Measurements from ENCODE around the gene MED20.

DNA sequence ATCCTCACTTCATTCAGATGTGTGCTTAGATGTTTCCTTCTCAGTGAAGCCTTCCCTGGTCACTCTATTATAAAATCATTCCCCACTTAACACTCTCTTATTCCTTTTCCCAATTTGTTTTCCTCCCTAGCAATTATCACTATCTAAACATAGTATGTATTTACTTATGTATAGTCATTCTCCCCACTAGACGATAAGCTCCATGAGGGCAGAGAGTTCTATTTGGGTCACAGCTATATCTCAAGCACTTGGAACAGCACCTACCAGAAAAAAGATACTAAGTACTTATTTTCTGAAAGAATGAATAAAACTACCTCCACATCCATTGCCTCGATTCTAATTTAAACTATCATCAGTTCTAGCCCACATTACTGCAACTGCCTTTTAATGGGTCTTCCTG is 62.2 kb downstream of the MED20 start:
- no peak for TF ChIP-seq CTCF (optimal IDR thresholded peaks at IDR 0.05 in 1 of 3, IDR thresholded peaks at IDR 0.05 in 1 of 3, conservative IDR thresholded peaks at IDR 0.05 in 1 of 3; ENCODE audit: extremely low read depth in 1 of 3, insufficient read depth in 2 of 3, low read length in 3 of 3)
- TF ChIP-seq EZH2 (IDR thresholded peaks at IDR 0.05; ENCODE audit: low read length): no peak
